OCI-LY7 (cell line): ENCODE results near the gene OR5A1.

Experiments
- EZH2phosphoT487 ChIP-seq: fragments of 200-600 bp; sonication (generic); IDR thresholded peaks from 2 replicates; pipeline ENCODE4 v1.6.1; 2018; ENCODE audit warnings: low read depth, borderline replicate concordance, mild to moderate bottlenecking, mixed run types, antibody characterized with exemption, low read length, moderate library complexity, mixed read lengths
- TF ChIP-seq, protein P1 (sequence below): fragments of 200-600 bp; sonication (generic); conservative IDR thresholded peaks from 2 replicates; pipeline ENCODE4 v1.5.1; 2014; ENCODE audit warnings: mild to moderate bottlenecking, antibody characterized with exemption, low read length, moderate library complexity, mixed read lengths

DNA sequence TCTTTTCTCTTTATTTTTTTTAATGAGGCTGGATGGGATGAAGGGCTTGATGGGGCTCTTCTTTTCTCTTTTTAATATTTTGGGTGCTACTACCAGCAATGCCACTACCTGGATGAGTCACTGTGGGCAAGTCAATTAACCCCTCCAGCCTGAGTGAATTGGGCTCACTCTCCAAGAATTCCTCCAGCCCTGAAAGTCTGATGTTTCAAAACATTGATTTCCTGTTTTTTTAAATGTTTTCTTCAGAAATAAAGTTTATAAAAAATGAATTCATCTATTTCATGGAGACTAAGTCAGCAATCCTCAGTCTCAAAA is 9.2 kb upstream of the OR5A1 start:
- TF ChIP-seq, protein P1, sequence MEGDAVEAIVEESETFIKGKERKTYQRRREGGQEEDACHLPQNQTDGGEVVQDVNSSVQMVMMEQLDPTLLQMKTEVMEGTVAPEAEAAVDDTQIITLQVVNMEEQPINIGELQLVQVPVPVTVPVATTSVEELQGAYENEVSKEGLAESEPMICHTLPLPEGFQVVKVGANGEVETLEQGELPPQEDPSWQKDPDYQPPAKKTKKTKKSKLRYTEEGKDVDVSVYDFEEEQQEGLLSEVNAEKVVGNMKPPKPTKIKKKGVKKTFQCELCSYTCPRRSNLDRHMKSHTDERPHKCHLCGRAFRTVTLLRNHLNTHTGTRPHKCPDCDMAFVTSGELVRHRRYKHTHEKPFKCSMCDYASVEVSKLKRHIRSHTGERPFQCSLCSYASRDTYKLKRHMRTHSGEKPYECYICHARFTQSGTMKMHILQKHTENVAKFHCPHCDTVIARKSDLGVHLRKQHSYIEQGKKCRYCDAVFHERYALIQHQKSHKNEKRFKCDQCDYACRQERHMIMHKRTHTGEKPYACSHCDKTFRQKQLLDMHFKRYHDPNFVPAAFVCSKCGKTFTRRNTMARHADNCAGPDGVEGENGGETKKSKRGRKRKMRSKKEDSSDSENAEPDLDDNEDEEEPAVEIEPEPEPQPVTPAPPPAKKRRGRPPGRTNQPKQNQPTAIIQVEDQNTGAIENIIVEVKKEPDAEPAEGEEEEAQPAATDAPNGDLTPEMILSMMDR = no peak
- TF ChIP-seq EZH2phosphoT487 = no peak
